HepG2 (cell line): Measurements from ENCODE around the gene CASKIN2.

ENCODE experiments used
- CHD2 ChIP-seq: IDR thresholded peaks from 2 replicates; pipeline ENCODE4 v1.6.1; 2011; ENCODE audit warnings: low read depth, low read length, improper control_type of control experiment
- CTCF ChIP-seq: sonication (generic); formaldehyde crosslinking; IDR thresholded peaks from 2 replicates; pipeline ENCODE4 v1.5.0; 2020; ENCODE audit warnings: mild to moderate bottlenecking, missing genetic modification reagents, moderate library complexity
- KMT2A ChIP-seq: sonication (generic); formaldehyde crosslinking; IDR thresholded peaks from 2 replicates; pipeline ENCODE4 v1.4.0; 2020; ENCODE audit warnings: missing genetic modification reagents
- MATR3 ChIP-seq: sonication (generic); formaldehyde crosslinking; IDR thresholded peaks from 2 replicates; pipeline ENCODE4 v1.4.0; 2020; ENCODE audit warnings: missing genetic modification reagents
- RAD51 ChIP-seq: fragments of 450-650 bp; IDR thresholded peaks from 2 replicates; pipeline ENCODE4 v1.6.1; 2016; ENCODE audit warnings: borderline replicate concordance
- ZBTB1 ChIP-seq: sonication (generic); formaldehyde crosslinking; IDR thresholded peaks from 2 replicates; pipeline ENCODE4 v1.4.0; 2020; ENCODE audit warnings: missing genetic modification reagents, borderline replicate concordance
- ZBTB25 ChIP-seq: IDR thresholded peaks from 2 replicates; pipeline ENCODE4 v1.6.1; 2018; ENCODE audit warnings: missing genetic modification reagents
- ZBTB34 ChIP-seq: sonication (generic); formaldehyde crosslinking; IDR thresholded peaks from 2 replicates; pipeline ENCODE4 v1.8.0; 2022; ENCODE audit warnings: mild to moderate bottlenecking, missing genetic modification reagents
- ZBTB38 ChIP-seq: sonication (generic); formaldehyde crosslinking; IDR thresholded peaks from 2 replicates; pipeline ENCODE4 v1.5.1; 2020; ENCODE audit warnings: mild to moderate bottlenecking, missing genetic modification reagents
- ZC3H4 ChIP-seq: sonication (generic); formaldehyde crosslinking; IDR thresholded peaks from 2 replicates; pipeline ENCODE4 v1.4.0; 2020; ENCODE audit warnings: missing genetic modification reagents, borderline replicate concordance

- TF ChIP-seq ZBTB34 (no peak), KMT2A (CRISPR knock-in tag) (no peak), ZBTB1 (no peak), MATR3 (no peak), ZBTB25 (CRISPR knock-in tag) (no peak), CHD2 (no peak), CTCF (CRISPR knock-in tag) (no peak), RAD51 (no peak), ZBTB38 (no peak), ZC3H4 (no peak)
Measured at GRCh38 chr17:75500419-75501216, 14.7 kb downstream of the CASKIN2 start.
